ENCODE results near the gene GIMD1. TPM values are rescaled to one million over a fixed set of nuclear protein-coding genes. Genes with fewer than 3 reads are reported as not detected.
"Not testable (repeated sequence)": the region's sequence is repeated elsewhere in the genome, so short reads cannot be mapped to it uniquely, and the experiment has no call there.

The GIMD1 gene
- total RNA-seq, 4 donors from 2014 or later, result not detected

- Histone ChIP-seq H3K4me3 (no peak overlapping the region), H3K9me3 (no peaks in the 10 kb centered on the region), H3K27ac (replicated peaks in 1 of 4) (no peak overlapping the region), H3K4me1 (peaks cover 0 to 5% (median 0%) of the 10 kb centered on the region in 4 donors), H3K27me3 (no peaks in the 10 kb centered on the region), H3K36me3 (peaks cover 23 to 70% (median 53%) of the 10 kb centered on the region in 4 donors)
- TF ChIP-seq EP300 (IDR thresholded peaks at IDR 0.05), result no peak
- no peak for TF ChIP-seq POLR2A (IDR thresholded peaks at IDR 0.05; ENCODE audit: low read depth)
- TF ChIP-seq POLR2AphosphoS5 (IDR thresholded peaks at IDR 0.05), result no peak
- no peak for DNase-seq (ENCODE audit: extremely low spot score)
- intact Hi-C loops (cut with DNase I), result no loop called here
Measured at GRCh38 chr4:106325800-106326199, 42.8 kb downstream of the GIMD1 start.

GRCh38 chr4:106323119-106323518 is 45.5 kb downstream of the GIMD1 start:
- intact Hi-C loops (cut with DNase I), result no loop called here
- TF ChIP-seq POLR2AphosphoS5 (IDR thresholded peaks at IDR 0.05), result no peak
- no peak for TF ChIP-seq CTCF (IDR thresholded peaks at IDR 0.05)
- no peak for TF ChIP-seq POLR2A (IDR thresholded peaks at IDR 0.05; ENCODE audit: low read depth)
- no peaks in the 10 kb centered on the region for H3K9me3 ChIP-seq
- H3K4me3 ChIP-seq, result no peak overlapping the region
- H3K36me3 ChIP-seq, result peaks cover 15 to 48% (median 38%) of the 10 kb centered on the region in 4 donors
- no peaks in the 10 kb centered on the region for H3K27me3 ChIP-seq
- no peak for DNase-seq (ENCODE audit: extremely low spot score)
- no peak overlapping the region for H3K27ac ChIP-seq (replicated peaks in 1 of 4)
- H3K4me1 ChIP-seq, result peaks cover 2 to 19% (median 12%) of the 10 kb centered on the region in 4 donors

- H3K27ac ChIP-seq (replicated peaks in 1 of 4); DNase-seq (ENCODE audit: extremely low spot score); intact Hi-C loops (cut with DNase I); H3K9me3 ChIP-seq; H3K27me3 ChIP-seq; H3K4me3 ChIP-seq: not testable (repeated sequence)
- peaks cover 12 to 32% (median 24%) of the 10 kb centered on the region in 4 donors for H3K4me1 ChIP-seq
- 72% methylated on average over 6 of the region's 6 CpGs for WGBS
- peaks cover 2 to 35% (median 26%) of the 10 kb centered on the region in 4 donors for H3K36me3 ChIP-seq
Measured at GRCh38 chr4:106321814-106322213, 46.8 kb downstream of the GIMD1 start.

- H3K9me3 ChIP-seq; H3K27ac ChIP-seq (replicated peaks in 1 of 4); H3K4me3 ChIP-seq; DNase-seq (ENCODE audit: extremely low spot score); H3K27me3 ChIP-seq; intact Hi-C loops (cut with DNase I): not testable (repeated sequence)
- peaks cover 0 to 29% (median 20%) of the 10 kb centered on the region in 4 donors for H3K36me3 ChIP-seq
- WGBS, result 97% methylated on average over 32 of the region's 34 CpGs
- peaks cover 12 to 32% (median 24%) of the 10 kb centered on the region in 4 donors for H3K4me1 ChIP-seq
Measured at GRCh38 chr4:106321168-106321567, 47.4 kb downstream of the GIMD1 start.

- intact Hi-C loops (cut with DNase I), result no loop called here
- peaks cover 12 to 34% (median 27%) of the 10 kb centered on the region in 4 donors for H3K4me1 ChIP-seq
- no peaks in the 10 kb centered on the region for H3K9me3 ChIP-seq
- 85% methylated on average over 1 of the region's 1 CpG for WGBS
- H3K27me3 ChIP-seq, result no peaks in the 10 kb centered on the region
- H3K4me3 ChIP-seq, result no peak overlapping the region
- H3K36me3 ChIP-seq, result peaks cover 0 to 20% (median 13%) of the 10 kb centered on the region in 4 donors
- TF ChIP-seq CTCF (IDR thresholded peaks at IDR 0.05) (no peak), POLR2A (IDR thresholded peaks at IDR 0.05; ENCODE audit: low read depth) (no peak), EP300 (IDR thresholded peaks at IDR 0.05) (no peak), POLR2AphosphoS5 (IDR thresholded peaks at IDR 0.05) (no peak)
- no peak for DNase-seq (ENCODE audit: extremely low spot score)
- no peak overlapping the region for H3K27ac ChIP-seq (replicated peaks in 1 of 4)
Measured at GRCh38 chr4:106320235-106320634, 48.3 kb downstream of the GIMD1 start.

GRCh38 chr4:106318511-106318910 is 50.1 kb downstream of the GIMD1 start:
- Histone ChIP-seq H3K36me3 (peaks cover 0 to 12% (median 10%) of the 10 kb centered on the region in 4 donors), H3K27ac (replicated peaks in 1 of 4) (no peak overlapping the region), H3K4me3 (no peak overlapping the region), H3K4me1 (peaks cover 20 to 44% (median 38%) of the 10 kb centered on the region in 4 donors), H3K27me3 (no peaks in the 10 kb centered on the region), H3K9me3 (no peaks in the 10 kb centered on the region)
- intact Hi-C loops (cut with DNase I), result loop anchor here (10.0 kb wide), 1 partner anchor 1174 kb away; the partner anchor contains the start of gene TET2
- no peak for DNase-seq (ENCODE audit: extremely low spot score)
- TF ChIP-seq POLR2A (IDR thresholded peaks at IDR 0.05; ENCODE audit: low read depth) (no peak), CTCF (IDR thresholded peaks at IDR 0.05) (no peak), EP300 (IDR thresholded peaks at IDR 0.05) (no peak), POLR2AphosphoS5 (IDR thresholded peaks at IDR 0.05) (no peak)

Data from esophagus muscularis mucosa (tissue), 4 donors.